Measurements from ENCODE around the gene CDH4. TPM values are rescaled to one million over a fixed set of nuclear protein-coding genes. Genes with fewer than 3 reads are reported as not detected.
"Not testable (repeated sequence)": the region's sequence is repeated elsewhere in the genome, so short reads cannot be mapped to it uniquely, and the experiment has no call there.

CDH4 gene
- total and polyA plus RNA-seq, 12 donors, result 0.04 to 0.25 (median 0.08) TPM; not detected in 5

- H3K27ac ChIP-seq, result no peak overlapping the region
- peaks cover 0 to 39% (median 19%) of the 10 kb centered on the region in 7 donors for H3K27me3 ChIP-seq
- intact Hi-C loops (cut with DNase I), result no loop called here
- no peak for ATAC-seq
- WGBS, 2 donors, result 74 to 75% methylated on average over 9 of the region's 9 CpGs
- DNase-seq, result no peak
- TF ChIP-seq CTCF (IDR thresholded peaks at IDR 0.05), result no peak
- H3K36me3 ChIP-seq, result no peaks in the 10 kb centered on the region
- peaks cover 0 to 6% (median 0%) of the 10 kb centered on the region in 11 donors for H3K9me3 ChIP-seq
- no peak overlapping the region for H3K4me3 ChIP-seq
- no peaks in the 10 kb centered on the region for H3K4me1 ChIP-seq
These were observed 225.4 kb downstream of the CDH4 start for GRCh38 chr20:61477451-61477861.

- 70 to 72% methylated on average over 9 of the region's 9 CpGs for WGBS, 2 donors
- Histone ChIP-seq H3K36me3 (no peaks in the 10 kb centered on the region), H3K9me3 (peaks cover 0 to 6% (median 0%) of the 10 kb centered on the region in 11 donors), H3K27me3 (peaks cover 0 to 36% (median 19%) of the 10 kb centered on the region in 7 donors), H3K4me3 (no peak overlapping the region), H3K27ac (no peak overlapping the region), H3K4me1 (no peaks in the 10 kb centered on the region)
- DNase-seq (no peak), ATAC-seq (no peak)
- no peak for TF ChIP-seq CTCF (IDR thresholded peaks at IDR 0.05)
- intact Hi-C loops (cut with DNase I), result no loop called here
These were observed 226.0 kb downstream of the CDH4 start for GRCh38 chr20:61478094-61478493.

- no peak for TF ChIP-seq CTCF (IDR thresholded peaks at IDR 0.05)
These were observed 226.7 kb downstream of the CDH4 start for GRCh38 chr20:61478611-61479305.

GRCh38 chr20:61479433-61479832 lies 227.4 kb downstream of the CDH4 start:
- H3K4me3 ChIP-seq; DNase-seq; H3K27ac ChIP-seq; H3K4me1 ChIP-seq; ATAC-seq; intact Hi-C loops (cut with DNase I); H3K9me3 ChIP-seq; H3K36me3 ChIP-seq: not testable (repeated sequence)
- peaks cover 0 to 29% (median 19%) of the 10 kb centered on the region in 7 donors for H3K27me3 ChIP-seq
- 93 to 94% methylated on average over 4 of the region's 4 CpGs for WGBS, 2 donors

More at GRCh38 chr20:61478611-61479305, 226.7 kb downstream of the CDH4 start:
- H3K27ac ChIP-seq, result no peak overlapping the region
- no peaks in the 10 kb centered on the region for H3K36me3 ChIP-seq
- WGBS, 2 donors, result 83 to 86% methylated on average over 13 of the region's 13 CpGs
- ATAC-seq (no peak), DNase-seq (no peak)
- H3K4me1 ChIP-seq, result no peaks in the 10 kb centered on the region
- intact Hi-C loops (cut with DNase I), result no loop called here
- H3K4me3 ChIP-seq, result no peak overlapping the region
- H3K27me3 ChIP-seq, result peaks cover 0 to 33% (median 19%) of the 10 kb centered on the region in 7 donors
- peaks cover 0 to 6% (median 0%) of the 10 kb centered on the region in 11 donors for H3K9me3 ChIP-seq

Data from heart right ventricle (tissue), 16 donors.